ENCODE measurements around the gene ARHGAP40. TPM values are rescaled to one million over a fixed set of nuclear protein-coding genes. Genes with fewer than 3 reads are reported as not detected.

ARHGAP40 gene
- total and polyA plus RNA-seq, 2 donors (not counting 1 experiment from before 2014, with no cell fraction given) = not detected

GRCh38 chr20:38579921-38580320 lies 21.7 kb upstream of the ARHGAP40 start:
- TF ChIP-seq EZH2 (IDR thresholded peaks at IDR 0.05; ENCODE audit: low read length, missing control alignments) (no peak), CTCF (conservative IDR thresholded peaks at IDR 0.05 in 1 of 2, IDR thresholded peaks at IDR 0.05 in 1 of 2; ENCODE audit: low read depth in 1 of 2, low read length in 2 of 2) (no peak)
- Histone ChIP-seq H4K20me1 (ENCODE audit: control insufficient read depth, extremely low read depth, insufficient read depth, low read length) (no peaks in the 10 kb centered on the region), H3K4me2 (ENCODE audit: extremely low read depth, insufficient read depth, low read length) (no peak overlapping the region), H3K4me1 (ENCODE audit: control insufficient read depth, extremely low read depth, insufficient read depth, low read length) (no peaks in the 10 kb centered on the region), H3K9ac (ENCODE audit: insufficient read depth, low read length) (no peak overlapping the region), H2AFZ (ENCODE audit: low read length) (no peak overlapping the region), H3K79me2 (ENCODE audit: control insufficient read depth, insufficient read depth, low read length) (no peaks in the 10 kb centered on the region), H3K4me3 (replicated peaks in 1 of 4; ENCODE audit: control extremely low read depth in 1 of 4, insufficient read depth in 1 of 4, low read depth in 3 of 4, low read length in 4 of 4) (no peak overlapping the region), H3K36me3 (ENCODE audit: control insufficient read depth, insufficient read depth, low read length) (peaks cover 2% of the 10 kb centered on the region), H3K27me3 (ENCODE audit: control insufficient read depth, insufficient read depth, low read length) (peaks cover 9% of the 10 kb centered on the region), H3K9me3 (ENCODE audit: control insufficient read depth, insufficient read depth, low read depth, low read length) (no peaks in the 10 kb centered on the region), H3K27ac (ENCODE audit: insufficient read depth, low read length) (no peak overlapping the region)
- DNase-seq (ENCODE audit: low read depth in 2 of 2) = no peak

GRCh38 chr20:38581013-38581412 lies 20.6 kb upstream of the ARHGAP40 start, which contains the start of gene ADIG:
ADIG (plus strand) TSS chr20:38581197; CDS start chr20:38581251, 54 bp downstream.
- peaks cover 9% of the 10 kb centered on the region for H3K27me3 ChIP-seq (ENCODE audit: control insufficient read depth, insufficient read depth, low read length)
- H3K4me3 ChIP-seq (replicated peaks in 1 of 4; ENCODE audit: control extremely low read depth in 1 of 4, insufficient read depth in 1 of 4, low read depth in 3 of 4, low read length in 4 of 4) = no peak within 1 kb of the TSS
- no peaks in the 10 kb centered on the region for H3K4me1 ChIP-seq (ENCODE audit: control insufficient read depth, extremely low read depth, insufficient read depth, low read length)
- TF ChIP-seq EZH2 (IDR thresholded peaks at IDR 0.05; ENCODE audit: low read length, missing control alignments) (no peak), CTCF (conservative IDR thresholded peaks at IDR 0.05 in 1 of 2, IDR thresholded peaks at IDR 0.05 in 1 of 2; ENCODE audit: low read depth in 1 of 2, low read length in 2 of 2) (no peak)
- H3K4me2 ChIP-seq (ENCODE audit: extremely low read depth, insufficient read depth, low read length) = no peak within 1 kb of the TSS
- H4K20me1 ChIP-seq (ENCODE audit: control insufficient read depth, extremely low read depth, insufficient read depth, low read length) = no peaks in the 10 kb centered on the region
- no peak within 1 kb of the TSS for H3K27ac ChIP-seq (ENCODE audit: insufficient read depth, low read length)
- peaks cover 2% of the 10 kb centered on the region for H3K36me3 ChIP-seq (ENCODE audit: control insufficient read depth, insufficient read depth, low read length)
- no peak for DNase-seq (ENCODE audit: low read depth in 2 of 2)
- no peak within 1 kb of the TSS for H3K9ac ChIP-seq (ENCODE audit: insufficient read depth, low read length)
- no peaks in the 10 kb centered on the region for H3K79me2 ChIP-seq (ENCODE audit: control insufficient read depth, insufficient read depth, low read length)
- no peaks in the 10 kb centered on the region for H3K9me3 ChIP-seq (ENCODE audit: control insufficient read depth, insufficient read depth, low read depth, low read length)
- no peak within 1 kb of the TSS for H2AFZ ChIP-seq (ENCODE audit: low read length)

- Histone ChIP-seq H3K4me2 (ENCODE audit: extremely low read depth, insufficient read depth, low read length) (no peak overlapping the region), H3K9ac (ENCODE audit: insufficient read depth, low read length) (no peak overlapping the region), H3K4me3 (replicated peaks in 1 of 4; ENCODE audit: control extremely low read depth in 1 of 4, insufficient read depth in 1 of 4, low read depth in 3 of 4, low read length in 4 of 4) (no peak overlapping the region), H3K4me1 (ENCODE audit: control insufficient read depth, extremely low read depth, insufficient read depth, low read length) (no peaks in the 10 kb centered on the region), H3K79me2 (ENCODE audit: control insufficient read depth, insufficient read depth, low read length) (no peaks in the 10 kb centered on the region), H3K9me3 (ENCODE audit: control insufficient read depth, insufficient read depth, low read depth, low read length) (no peaks in the 10 kb centered on the region), H3K36me3 (ENCODE audit: control insufficient read depth, insufficient read depth, low read length) (no peaks in the 10 kb centered on the region), H4K20me1 (ENCODE audit: control insufficient read depth, extremely low read depth, insufficient read depth, low read length) (no peaks in the 10 kb centered on the region), H3K27ac (ENCODE audit: insufficient read depth, low read length) (no peak overlapping the region), H2AFZ (ENCODE audit: low read length) (no peak overlapping the region), H3K27me3 (ENCODE audit: control insufficient read depth, insufficient read depth, low read length) (peaks cover 9% of the 10 kb centered on the region)
- no peak for TF ChIP-seq EZH2 (IDR thresholded peaks at IDR 0.05; ENCODE audit: low read length, missing control alignments)
- TF ChIP-seq CTCF (conservative IDR thresholded peaks at IDR 0.05 in 1 of 2, IDR thresholded peaks at IDR 0.05 in 1 of 2; ENCODE audit: low read depth in 1 of 2, low read length in 2 of 2) = no peak
- DNase-seq (ENCODE audit: low read depth in 2 of 2) = no peak
These were observed 19.7 kb upstream of the ARHGAP40 start for GRCh38 chr20:38581830-38582358.
